ENCODE data around the gene GALNT2. TPM values are rescaled to one million over a fixed set of nuclear protein-coding genes. Genes with fewer than 3 reads are reported as not detected.
A peak's percentile ranks its signal among the peaks of the same experiment; 100 is the strongest.

The GALNT2 gene
- total and polyA plus RNA-seq, 3 donors from 2014 or later = 63.0 to 135 (median 114) TPM

- H3K36me3 ChIP-seq (ENCODE audit: low read depth, missing control alignments) = no peaks in the 10 kb centered on the region
- H3K9me3 ChIP-seq = no peaks in the 10 kb centered on the region
- 79 to 88% methylated on average over 14 of the region's 14 CpGs for WGBS, 2 donors
- DNase-seq = no peak
- H3K27me3 ChIP-seq = no peaks in the 10 kb centered on the region
- H3K4me3 ChIP-seq = no peak overlapping the region
- peak overlapping the region in 1 of 2 donors; percentile 25 for H3K27ac ChIP-seq
- TF ChIP-seq POLR2A (IDR thresholded peaks at IDR 0.05) (no peak), CTCF (IDR thresholded peaks at IDR 0.05) (no peak)
- intact Hi-C loops (cut with DNase I; ENCODE audit: low total_unique reads) = no loop called here
- peaks cover 74% of the 10 kb centered on the region for H3K4me1 ChIP-seq
These were observed 77.1 kb downstream of the GALNT2 start for GRCh38 chr1:230144010-230144614.

GRCh38 chr1:230144758-230145504 is 77.9 kb downstream of the GALNT2 start:
- 84 to 91% methylated on average over 11 of the region's 11 CpGs for WGBS, 2 donors
- H3K4me3 ChIP-seq = no peak overlapping the region

DNA sequence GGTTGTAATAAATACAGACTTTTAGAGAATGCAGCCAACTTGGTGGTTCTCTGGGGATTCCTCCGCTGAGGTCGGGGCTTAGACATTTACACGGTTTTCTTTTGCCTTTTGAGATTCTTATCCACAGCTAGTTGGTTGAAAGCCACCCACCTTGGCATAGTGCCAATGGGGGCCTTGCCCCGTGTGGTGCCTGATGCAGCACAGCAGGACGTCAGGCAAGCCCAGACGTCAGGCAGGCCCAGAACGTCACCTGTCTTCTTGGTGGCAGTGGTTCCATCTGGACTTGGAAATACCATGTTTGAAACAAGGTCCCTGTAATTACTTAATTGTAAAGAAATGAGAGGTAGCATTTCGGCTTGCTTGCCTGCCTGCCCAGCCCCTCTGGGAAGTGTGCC is 78.5 kb downstream of the GALNT2 start:
- Histone ChIP-seq H3K27ac (peak overlapping the region; percentile 49 to 57), H3K4me1 (peaks cover 69% of the 10 kb centered on the region), H3K9me3 (no peaks in the 10 kb centered on the region), H3K36me3 (ENCODE audit: low read depth, missing control alignments) (no peaks in the 10 kb centered on the region), H3K4me3 (no peak overlapping the region), H3K27me3 (no peaks in the 10 kb centered on the region)
- intact Hi-C loops (cut with DNase I; ENCODE audit: low total_unique reads) = no loop called here
- 39 to 46% methylated on average over 8 of the region's 8 CpGs for WGBS, 2 donors
- DNase-seq = no peak
- TF ChIP-seq POLR2A (IDR thresholded peaks at IDR 0.05) (no peak), CTCF (IDR thresholded peaks at IDR 0.05) (no peak)

More at GRCh38 chr1:230144758-230145504, 77.9 kb downstream of the GALNT2 start:
- Histone ChIP-seq H3K4me1 (peaks cover 70% of the 10 kb centered on the region), H3K27ac (peak overlapping the region; percentile 49 to 57), H3K36me3 (ENCODE audit: low read depth, missing control alignments) (no peaks in the 10 kb centered on the region), H3K9me3 (no peaks in the 10 kb centered on the region), H3K27me3 (no peaks in the 10 kb centered on the region)
- TF ChIP-seq POLR2A (IDR thresholded peaks at IDR 0.05) = no peak
- no peak for TF ChIP-seq CTCF (IDR thresholded peaks at IDR 0.05)
- intact Hi-C loops (cut with DNase I; ENCODE audit: low total_unique reads) = no loop called here
- no peak for DNase-seq

DNA sequence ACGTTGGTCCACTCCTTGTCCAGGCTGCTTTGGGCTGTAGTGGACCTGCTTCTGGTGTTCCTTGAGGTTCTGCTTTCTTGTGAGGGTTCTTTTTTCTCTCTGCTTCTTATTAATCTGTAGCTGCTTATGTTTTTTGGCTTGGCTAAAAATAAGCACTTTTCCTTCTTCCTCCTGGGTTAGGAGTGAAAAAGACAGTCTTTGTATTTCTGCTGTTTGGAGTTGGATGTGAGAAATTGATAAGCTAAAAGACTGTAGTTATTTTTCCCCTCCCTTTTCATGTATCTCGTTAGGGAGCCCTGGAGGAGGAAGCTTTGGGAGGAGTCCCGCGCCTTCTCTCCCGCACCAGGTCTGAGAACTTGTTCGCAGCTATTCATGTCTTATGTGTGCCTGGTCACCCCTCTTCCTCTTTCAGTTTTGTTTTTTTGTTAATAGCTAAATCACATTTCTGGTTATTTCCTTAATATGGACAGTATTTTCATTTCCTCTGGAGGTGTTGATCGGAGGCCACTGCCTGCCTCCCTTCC is 79.0 kb downstream of the GALNT2 start:
- no peaks in the 10 kb centered on the region for H3K36me3 ChIP-seq (ENCODE audit: low read depth, missing control alignments)
- 36 to 57% methylated on average over 7 of the region's 7 CpGs for WGBS, 2 donors
- no peak for DNase-seq
- no peaks in the 10 kb centered on the region for H3K9me3 ChIP-seq
- peak overlapping the region; percentile 49 to 57 for H3K27ac ChIP-seq
- H3K27me3 ChIP-seq = no peaks in the 10 kb centered on the region
- intact Hi-C loops (cut with DNase I; ENCODE audit: low total_unique reads) = no loop called here
- peaks cover 68% of the 10 kb centered on the region for H3K4me1 ChIP-seq
- no peak overlapping the region for H3K4me3 ChIP-seq
- TF ChIP-seq POLR2A (IDR thresholded peaks at IDR 0.05) (no peak), CTCF (IDR thresholded peaks at IDR 0.05) (no peak)
